HG02938 (cell line): ENCODE data around the gene TLDC2.
"Not testable (repeated sequence)": the region's sequence is repeated elsewhere in the genome, so short reads cannot be mapped to it uniquely, and the experiment has no call there.

Source experiments
- ATAC-seq: cut with Tn5 transposase; IDR thresholded peaks from one replicate; pipeline ENCODE4 v1.9.1; 2021; ENCODE audit warnings: mild to moderate bottlenecking, moderate library complexity; ENCODE audit not compliant: unreplicated experiment

Gene TLDC2

GRCh38 chr20:36866681-36867495 lies 9.1 kb upstream of the TLDC2 start:
- no peak for ATAC-seq

GRCh38 chr20:36871640-36872570 lies 4.0 kb upstream of the TLDC2 start:
- no peak for ATAC-seq

DNA sequence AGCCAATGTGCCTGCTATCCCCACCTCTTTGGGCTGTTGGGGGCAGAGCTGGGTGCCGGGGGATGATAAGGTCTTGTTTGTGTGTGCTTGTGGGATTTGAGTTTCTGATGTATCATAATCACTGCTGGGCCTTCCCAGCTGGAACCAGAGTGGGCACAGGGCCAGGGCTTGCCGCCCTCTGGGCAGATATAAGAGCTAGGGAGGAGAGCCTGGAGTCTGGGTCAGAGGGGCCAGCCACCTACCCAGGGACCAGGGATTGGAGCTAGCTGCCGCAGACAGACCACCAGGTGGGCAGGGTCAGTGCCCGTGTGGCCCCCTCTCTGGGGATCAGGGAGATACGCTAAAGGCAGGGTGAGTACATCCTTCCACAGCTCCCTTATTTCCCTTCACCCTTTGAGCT lies 3.1 kb upstream of the TLDC2 start:
- no peak for ATAC-seq

GRCh38 chr20:36873498-36874189 lies 2.3 kb upstream of the TLDC2 start:
- ATAC-seq, result no peak

DNA sequence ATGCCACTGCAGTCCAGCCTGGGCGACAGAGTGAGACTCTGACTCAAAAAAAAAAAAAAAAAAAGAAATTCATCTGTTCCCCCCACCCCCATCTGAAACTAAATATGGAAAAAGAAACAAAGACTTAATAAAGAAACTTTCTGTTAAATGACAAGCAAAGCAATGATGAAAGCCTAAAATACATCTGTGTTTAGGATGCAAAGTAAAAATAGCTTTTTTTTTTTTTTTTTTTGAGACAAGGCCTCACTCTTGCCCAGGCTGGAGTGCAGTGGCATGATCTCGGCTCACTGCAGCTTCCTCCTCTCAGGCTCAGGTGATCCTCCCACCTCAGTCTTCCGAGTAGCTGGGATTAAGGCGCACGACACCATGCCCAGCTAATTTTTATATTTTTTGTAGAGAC lies 845 bp upstream of the TLDC2 start:
- ATAC-seq, result not testable (repeated sequence)

DNA sequence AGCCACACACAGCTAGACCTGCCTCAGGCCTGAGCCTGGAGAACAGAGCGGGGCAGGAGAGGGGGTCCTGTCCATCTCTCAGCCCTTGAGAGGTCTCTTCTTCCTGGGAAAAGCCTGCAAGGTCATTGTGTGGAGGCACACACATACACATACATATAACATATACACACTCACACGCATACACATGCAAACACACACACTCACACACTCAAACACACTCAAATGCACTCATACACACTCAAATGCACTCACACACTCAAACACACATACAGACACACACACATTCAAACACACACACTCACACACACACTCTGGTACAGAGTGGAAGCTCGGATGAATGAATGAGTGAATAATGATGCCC lies 515 bp downstream of the TLDC2 start:
- no peak for ATAC-seq

DNA sequence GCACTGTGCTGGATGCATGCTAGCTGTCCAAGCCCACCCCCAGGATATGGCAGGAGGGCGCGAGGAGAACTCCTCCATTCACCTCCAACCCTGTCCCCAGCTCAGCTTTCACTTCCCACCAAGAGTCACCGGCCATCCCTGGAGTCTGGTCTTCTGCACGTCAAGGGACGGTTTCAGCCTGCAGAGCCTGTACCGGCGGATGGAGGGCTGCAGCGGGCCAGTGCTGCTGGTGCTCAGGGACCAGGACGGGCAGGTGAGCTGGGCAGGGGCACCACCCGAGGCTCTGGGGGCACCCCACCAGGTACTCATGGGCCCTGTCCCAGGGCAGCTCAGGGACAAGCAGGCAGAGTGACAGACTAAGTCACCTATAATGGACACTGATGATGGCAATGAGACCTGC lies 3.0 kb downstream of the TLDC2 start:
- ATAC-seq, result no peak

GRCh38 chr20:36880741-36881250 lies 4.9 kb downstream of the TLDC2 start:
- no peak for ATAC-seq

- no peak for ATAC-seq
Measured at GRCh38 chr20:36881331-36881730, 5.4 kb downstream of the TLDC2 start.

GRCh38 chr20:36881888-36882287 lies 6.0 kb downstream of the TLDC2 start:
- ATAC-seq, result no peak

DNA sequence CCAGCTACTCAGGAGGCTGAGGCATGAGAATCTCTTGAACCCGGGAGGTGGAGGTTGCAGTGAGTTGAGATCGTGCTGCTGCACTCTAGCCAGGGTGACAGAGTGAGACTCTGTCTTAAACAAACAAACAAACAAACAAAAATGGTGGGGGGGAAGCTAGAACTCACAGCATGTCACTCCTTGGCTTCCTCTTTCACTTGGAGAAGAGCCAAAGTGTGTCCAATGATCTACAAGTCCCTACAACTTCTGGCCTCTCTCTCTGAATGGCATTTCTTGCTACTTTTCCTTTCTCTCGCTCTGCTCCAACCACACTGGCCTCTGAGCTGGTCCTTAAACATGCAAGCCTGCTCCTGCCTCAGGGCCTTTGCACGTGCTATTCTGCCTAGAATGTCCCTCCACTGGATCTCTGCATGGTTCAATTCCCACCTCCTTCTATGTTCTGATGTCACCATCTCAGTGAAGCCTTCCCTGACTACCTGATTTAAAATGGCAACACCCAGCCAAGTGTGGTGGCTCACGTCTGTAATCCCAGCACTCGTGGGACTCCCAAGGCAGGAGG lies 8.1 kb downstream of the TLDC2 start:
- no peak for ATAC-seq

DNA sequence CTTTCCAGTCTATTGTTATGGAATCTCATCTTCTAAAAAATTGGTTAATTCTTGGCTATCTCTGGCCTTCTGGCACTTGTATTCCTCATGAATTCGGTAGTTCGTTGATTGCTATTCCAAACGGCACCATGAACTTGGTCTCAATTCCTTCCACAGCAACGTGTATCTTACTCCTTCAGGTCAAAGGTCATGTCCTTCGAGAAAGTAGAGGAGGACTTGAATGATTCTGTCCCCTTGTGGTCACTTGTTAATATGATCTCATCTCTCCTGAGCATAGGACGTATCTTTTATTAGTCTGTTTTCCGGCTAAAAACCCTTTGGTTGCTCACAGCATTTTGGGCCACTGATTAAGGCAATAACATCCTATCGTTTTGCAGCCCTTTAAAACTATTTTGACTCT lies 9.4 kb downstream of the TLDC2 start:
- ATAC-seq, result no peak

- ATAC-seq, result no peak
Measured at GRCh38 chr20:36886859-36887751, 11.2 kb downstream of the TLDC2 start.

DNA sequence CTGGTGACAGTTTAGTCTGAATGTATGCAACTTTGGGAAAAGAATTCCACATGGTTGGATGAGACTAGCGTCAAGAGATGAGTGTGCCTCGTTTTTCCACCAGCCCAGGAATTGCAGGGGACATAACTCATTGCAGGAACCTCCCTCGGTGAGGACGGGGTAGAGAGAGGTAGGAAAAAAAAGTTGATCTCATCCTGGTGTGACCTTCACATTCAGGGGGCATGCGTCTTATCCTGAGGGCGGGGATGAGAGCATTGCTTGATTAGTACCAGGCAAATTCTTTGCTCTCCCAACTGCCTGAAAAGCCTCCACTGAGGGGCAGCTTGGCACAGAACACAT lies 11.8 kb downstream of the TLDC2 start:
- ATAC-seq, result no peak

DNA sequence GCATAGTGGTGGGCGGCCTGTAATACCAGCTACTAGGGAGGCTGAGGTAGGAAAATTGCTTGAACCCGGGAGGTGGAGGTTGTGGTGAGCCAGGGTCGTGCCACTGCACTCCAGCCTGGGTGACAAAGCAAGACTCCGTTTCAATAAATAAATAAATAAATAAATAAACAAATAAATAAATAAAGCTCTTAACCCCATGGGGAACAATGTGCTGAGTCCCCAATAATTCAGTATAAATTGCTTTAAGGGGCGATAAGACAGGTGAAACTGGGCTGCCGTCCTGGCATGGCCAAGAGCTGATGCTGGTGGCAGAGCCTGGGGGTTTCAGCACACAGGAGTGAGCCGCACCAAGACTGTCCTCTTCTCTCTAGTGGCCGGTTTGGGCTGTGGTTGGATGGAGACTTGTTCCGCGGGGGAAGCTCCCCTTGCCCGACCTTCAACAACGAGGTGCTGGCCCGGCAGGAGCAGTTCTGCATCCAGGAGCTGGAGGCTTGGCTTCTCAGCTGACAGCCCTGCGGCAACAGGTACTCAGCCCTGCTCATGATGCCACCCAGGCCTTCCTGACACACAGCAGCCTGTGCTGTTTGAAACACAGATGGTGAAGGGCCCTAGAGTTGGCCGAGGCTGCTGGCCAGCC lies 13.1 kb downstream of the TLDC2 start:
- no peak for ATAC-seq

DNA sequence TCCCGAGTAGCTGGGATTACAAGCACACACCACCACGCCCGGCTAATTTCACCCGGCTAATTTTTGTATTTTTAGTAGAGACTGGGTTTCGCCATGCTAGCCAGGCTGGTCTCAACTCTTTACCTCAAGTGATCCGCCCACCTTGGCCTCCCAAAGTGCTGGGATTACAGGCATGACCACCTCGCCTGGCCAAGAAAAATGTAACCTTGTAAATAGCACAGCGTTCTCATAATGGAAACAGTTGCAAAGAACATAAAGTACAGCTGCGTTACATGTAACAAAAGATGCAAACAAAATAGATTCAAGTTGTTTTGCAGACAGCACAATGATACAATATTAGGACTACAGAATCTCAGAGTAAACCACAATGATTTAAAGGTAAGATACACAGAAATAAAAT lies 14.6 kb downstream of the TLDC2 start:
- ATAC-seq, result no peak

DNA sequence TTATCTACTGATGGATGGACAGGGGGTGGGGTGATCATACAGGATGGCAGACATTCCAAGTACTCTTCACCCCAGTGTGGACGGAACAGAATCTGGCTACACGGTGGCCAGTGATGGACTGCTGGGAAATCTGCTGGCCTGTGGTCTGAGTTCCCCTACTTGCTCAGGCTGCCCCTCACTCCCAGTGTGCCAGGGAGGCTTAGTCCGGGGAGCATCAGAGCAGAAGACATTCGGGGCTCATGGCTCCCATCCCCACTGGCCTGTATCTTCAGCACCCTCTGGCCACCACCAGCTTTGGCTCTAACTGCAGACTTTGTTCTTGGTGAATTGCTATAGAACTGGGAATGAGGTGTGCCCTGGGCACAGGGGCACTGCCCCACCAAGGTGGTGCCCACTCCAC lies 15.3 kb downstream of the TLDC2 start:
- no peak for ATAC-seq

GRCh38 chr20:36893801-36894200 lies 17.9 kb downstream of the TLDC2 start:
- ATAC-seq, result no peak

- ATAC-seq, result no peak
Measured at GRCh38 chr20:36895036-36895435, 19.1 kb downstream of the TLDC2 start.

DNA sequence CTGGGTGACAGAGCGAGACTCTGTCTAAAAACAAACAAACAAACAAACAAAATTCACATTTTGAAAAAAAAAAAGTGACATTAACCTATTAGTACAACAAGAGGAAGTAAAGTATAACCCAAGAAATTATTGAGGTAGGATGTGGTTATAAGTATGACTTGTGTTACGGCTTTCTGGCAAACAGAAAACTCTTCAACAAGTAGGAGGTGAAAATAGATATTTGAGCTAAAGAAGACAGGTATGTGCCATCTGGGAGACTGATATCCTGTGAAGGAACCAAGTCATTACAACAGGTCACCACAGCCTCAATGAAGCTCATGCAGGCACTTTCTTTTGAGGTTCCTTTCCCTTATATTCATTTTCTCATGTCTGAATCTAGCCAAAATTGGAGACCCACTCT lies 28.8 kb downstream of the TLDC2 start:
- ATAC-seq, result no peak
